PC-9 (cell line): ENCODE results near the gene SLAIN2.

Experiments used
- EZH2 ChIP-seq: fragments of 200-600 bp; sonication (generic); IDR thresholded peaks from 2 replicates; pipeline ENCODE4 v1.8.0; 2017; ENCODE audit warnings: antibody characterized with exemption, low read depth
- TF ChIP-seq, protein P1 (sequence below): fragments of 200-600 bp; sonication (generic); conservative IDR thresholded peaks from 2 replicates; pipeline ENCODE4 v1.6.1; 2017; ENCODE audit warnings: mixed run types, antibody characterized with exemption, mild to moderate bottlenecking, moderate library complexity

GRCh38 chr4:48340965-48341775, at the start of gene SLAIN2:
- TF ChIP-seq, protein P1, sequence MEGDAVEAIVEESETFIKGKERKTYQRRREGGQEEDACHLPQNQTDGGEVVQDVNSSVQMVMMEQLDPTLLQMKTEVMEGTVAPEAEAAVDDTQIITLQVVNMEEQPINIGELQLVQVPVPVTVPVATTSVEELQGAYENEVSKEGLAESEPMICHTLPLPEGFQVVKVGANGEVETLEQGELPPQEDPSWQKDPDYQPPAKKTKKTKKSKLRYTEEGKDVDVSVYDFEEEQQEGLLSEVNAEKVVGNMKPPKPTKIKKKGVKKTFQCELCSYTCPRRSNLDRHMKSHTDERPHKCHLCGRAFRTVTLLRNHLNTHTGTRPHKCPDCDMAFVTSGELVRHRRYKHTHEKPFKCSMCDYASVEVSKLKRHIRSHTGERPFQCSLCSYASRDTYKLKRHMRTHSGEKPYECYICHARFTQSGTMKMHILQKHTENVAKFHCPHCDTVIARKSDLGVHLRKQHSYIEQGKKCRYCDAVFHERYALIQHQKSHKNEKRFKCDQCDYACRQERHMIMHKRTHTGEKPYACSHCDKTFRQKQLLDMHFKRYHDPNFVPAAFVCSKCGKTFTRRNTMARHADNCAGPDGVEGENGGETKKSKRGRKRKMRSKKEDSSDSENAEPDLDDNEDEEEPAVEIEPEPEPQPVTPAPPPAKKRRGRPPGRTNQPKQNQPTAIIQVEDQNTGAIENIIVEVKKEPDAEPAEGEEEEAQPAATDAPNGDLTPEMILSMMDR = no peak
- TF ChIP-seq EZH2 = no peak
